Mucosa of stomach (tissue), 1 donor: ENCODE results near the gene NOTO.

Experiments used
- H3K27me3 ChIP-seq: one replicate; pipeline ENCODE4 v1.7.0; 2013; ENCODE audit warnings: mild to moderate bottlenecking, low read length; ENCODE audit not compliant: control insufficient read depth, insufficient read depth
- H3K36me3 ChIP-seq: one replicate; pipeline ENCODE4 v1.7.0; 2013; ENCODE audit warnings: low read length; ENCODE audit not compliant: control insufficient read depth, insufficient read depth
- H3K4me1 ChIP-seq: one replicate; pipeline ENCODE4 v1.7.0; 2013; ENCODE audit warnings: mild to moderate bottlenecking, low read length; ENCODE audit not compliant: control insufficient read depth, insufficient read depth
- H3K4me3 ChIP-seq: one replicate; pipeline ENCODE4 v1.7.0; 2013; ENCODE audit warnings: low read length
- H3K9ac ChIP-seq: one replicate; pipeline ENCODE4 v1.7.0; 2013; ENCODE audit warnings: mild to moderate bottlenecking, low read length, moderate library complexity
- H3K9me3 ChIP-seq: one replicate; pipeline ENCODE4 v1.7.0; 2013; ENCODE audit warnings: mild to moderate bottlenecking, low read length, moderate library complexity; ENCODE audit not compliant: control insufficient read depth
- donor health status: Pancreatic carcinoma.

The NOTO gene

GRCh38 chr2:73255907-73256617, 53.7 kb downstream of the NOTO start:
- Histone ChIP-seq H3K27me3 (no peaks in the 10 kb centered on the region), H3K4me1 (no peaks in the 10 kb centered on the region)

GRCh38 chr2:73256618-73256922, 54.2 kb downstream of the NOTO start:
- Histone ChIP-seq H3K9ac (no peak overlapping the region), H3K4me3 (no peak overlapping the region), H3K27me3 (no peaks in the 10 kb centered on the region), H3K36me3 (no peaks in the 10 kb centered on the region), H3K9me3 (no peaks in the 10 kb centered on the region), H3K4me1 (no peaks in the 10 kb centered on the region)

More at GRCh38 chr2:73255907-73256617, 53.7 kb downstream of the NOTO start:
- no peak overlapping the region for H3K4me3 ChIP-seq
- no peak overlapping the region for H3K9ac ChIP-seq
- no peaks in the 10 kb centered on the region for H3K36me3 ChIP-seq
- no peaks in the 10 kb centered on the region for H3K9me3 ChIP-seq

- Histone ChIP-seq H3K36me3 (no peaks in the 10 kb centered on the region), H3K9ac (no peak overlapping the region), H3K27me3 (no peaks in the 10 kb centered on the region), H3K4me1 (no peaks in the 10 kb centered on the region), H3K9me3 (no peaks in the 10 kb centered on the region), H3K4me3 (no peak overlapping the region)
These were observed 54.6 kb downstream of the NOTO start for GRCh38 chr2:73257021-73257420.

DNA sequence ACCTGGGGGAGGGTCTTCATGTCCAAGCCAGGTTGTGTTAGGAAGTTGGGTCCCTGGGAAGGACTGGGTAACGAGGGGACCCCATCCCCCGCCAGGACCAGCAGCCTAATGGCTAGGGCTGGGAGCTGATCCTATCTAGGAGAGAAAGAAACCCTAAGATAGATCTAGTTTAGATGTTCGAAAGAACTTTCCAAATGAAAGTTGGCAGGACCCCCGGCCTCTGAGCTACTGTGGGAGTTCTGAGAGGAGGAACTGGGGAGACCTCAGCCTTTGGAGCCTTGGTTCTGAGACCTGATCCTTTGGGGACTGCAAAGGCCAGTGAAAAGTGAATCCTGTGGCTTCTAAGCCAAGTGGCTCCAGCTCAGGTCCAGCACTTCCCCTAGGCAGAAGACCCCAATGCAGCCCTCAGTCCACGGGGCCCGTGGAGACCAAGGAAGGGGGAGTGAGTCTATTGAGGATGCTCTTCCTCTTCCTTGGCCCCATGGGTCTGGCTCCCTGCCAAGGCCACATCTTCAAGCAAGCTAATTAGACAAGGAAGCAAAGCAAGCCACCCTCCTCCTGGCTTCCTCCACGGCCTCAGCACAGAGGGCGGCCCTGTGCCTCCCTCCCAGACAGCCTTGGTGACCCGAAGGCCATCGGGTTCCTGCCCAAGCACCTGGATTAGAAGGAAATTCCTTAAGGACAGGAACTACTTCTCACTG, 55.2 kb downstream of the NOTO start:
- Histone ChIP-seq H3K36me3 (no peaks in the 10 kb centered on the region), H3K4me3 (no peak overlapping the region), H3K9ac (no peak overlapping the region), H3K27me3 (no peaks in the 10 kb centered on the region), H3K9me3 (no peaks in the 10 kb centered on the region), H3K4me1 (no peaks in the 10 kb centered on the region)

- H3K27me3 ChIP-seq = no peaks in the 10 kb centered on the region
- H3K9ac ChIP-seq = no peak overlapping the region
- H3K36me3 ChIP-seq = no peaks in the 10 kb centered on the region
- H3K9me3 ChIP-seq = no peaks in the 10 kb centered on the region
- no peaks in the 10 kb centered on the region for H3K4me1 ChIP-seq
- H3K4me3 ChIP-seq = no peak overlapping the region
These were observed 56.0 kb downstream of the NOTO start for GRCh38 chr2:73258186-73258912.

- H3K4me3 ChIP-seq = no peak overlapping the region
- no peaks in the 10 kb centered on the region for H3K4me1 ChIP-seq
- no peaks in the 10 kb centered on the region for H3K27me3 ChIP-seq
- H3K9me3 ChIP-seq = no peaks in the 10 kb centered on the region
- no peaks in the 10 kb centered on the region for H3K36me3 ChIP-seq
- H3K9ac ChIP-seq = no peak overlapping the region
These were observed 56.5 kb downstream of the NOTO start for GRCh38 chr2:73258913-73259215.

- H3K36me3 ChIP-seq = no peaks in the 10 kb centered on the region
- H3K9ac ChIP-seq = no peak overlapping the region
- H3K4me3 ChIP-seq = no peak overlapping the region
- no peaks in the 10 kb centered on the region for H3K4me1 ChIP-seq
- no peaks in the 10 kb centered on the region for H3K9me3 ChIP-seq
- no peaks in the 10 kb centered on the region for H3K27me3 ChIP-seq
These were observed 56.9 kb downstream of the NOTO start for GRCh38 chr2:73259276-73259675.

DNA sequence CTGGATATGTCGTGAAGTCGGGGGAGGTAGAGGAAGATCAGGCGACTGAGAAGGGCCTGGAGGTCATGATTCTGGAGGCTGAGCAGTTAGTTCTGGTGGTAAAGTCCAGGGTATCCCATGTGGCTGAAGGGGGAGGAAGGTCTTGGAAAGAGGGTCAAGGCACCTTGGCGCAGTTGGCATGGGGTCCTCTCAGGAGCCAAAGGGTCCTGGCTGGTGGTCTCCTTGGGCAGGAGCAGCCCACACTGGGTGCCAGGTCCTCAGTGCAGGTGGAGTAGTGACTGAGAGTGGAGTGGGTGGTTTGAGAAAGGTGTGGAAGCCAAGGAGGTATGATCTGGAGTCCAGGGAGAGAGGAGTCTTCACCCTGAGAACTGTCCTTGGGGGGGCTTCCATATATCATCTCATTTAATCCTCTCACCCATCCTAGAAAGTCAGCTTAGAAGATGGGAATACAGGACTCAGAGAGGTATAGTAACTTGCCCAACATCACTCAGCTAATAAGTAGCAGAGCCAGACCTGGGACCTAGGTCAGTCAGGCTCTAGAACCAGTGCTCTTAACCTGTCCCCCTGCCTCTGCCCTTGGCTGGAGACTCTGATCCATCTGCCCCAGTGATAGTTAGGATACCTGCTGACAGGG, 57.4 kb downstream of the NOTO start:
- Histone ChIP-seq H3K4me1 (no peaks in the 10 kb centered on the region), H3K27me3 (no peaks in the 10 kb centered on the region), H3K36me3 (no peaks in the 10 kb centered on the region), H3K9me3 (no peaks in the 10 kb centered on the region), H3K9ac (no peak overlapping the region), H3K4me3 (no peak overlapping the region)

GRCh38 chr2:73260338-73260984, 58.1 kb downstream of the NOTO start:
- Histone ChIP-seq H3K4me1 (no peaks in the 10 kb centered on the region), H3K9me3 (no peaks in the 10 kb centered on the region), H3K27me3 (no peaks in the 10 kb centered on the region), H3K36me3 (no peaks in the 10 kb centered on the region), H3K4me3 (no peak overlapping the region), H3K9ac (no peak overlapping the region)
